Thyroid gland (tissue), 4 donors: ENCODE data around the gene PITPNB.

ENCODE experiments used
- CTCF ChIP-seq, 6 experiments: fragments of 200-600 bp in 3 of 6; fragments of 450-650 bp in 3 of 6; sonication (generic) in 3 of 6; IDR thresholded peaks; one replicate each; pipeline ENCODE4 v1.5.1; 2016 to 2019; ENCODE audit warnings: antibody characterized with exemption in 6 of 6, mild to moderate bottlenecking in 2 of 6, inconsistent platforms in 1 of 6, moderate library complexity in 1 of 6
- POLR2A ChIP-seq, 2 donors: fragments of 450-650 bp; IDR thresholded peaks; one replicate each; pipeline ENCODE4 v1.6.1; 2017; ENCODE audit warnings: antibody characterized with exemption in 2 of 2, mild to moderate bottlenecking in 2 of 2, moderate library complexity in 1 of 2

- TF ChIP-seq POLR2A (IDR thresholded peaks at IDR 0.05) (no peak), CTCF (IDR thresholded peaks at IDR 0.05) (no peak)
Measured at GRCh38 chr22:27803841-27804415, 115.1 kb downstream of the PITPNB start.
